CD4-positive, alpha-beta memory T cell (primary cell): ENCODE data around the gene PPP2R2B. TPM values are rescaled to one million over a fixed set of nuclear protein-coding genes. Genes with fewer than 3 reads are reported as not detected.

Source experiments
- CTCF ChIA-PET: fragments of 350-600 bp; sonication (Branson Sonifier 250); formaldehyde crosslinking; loops from one replicate; lab custom pipeline; 2021; ENCODE audit warnings: inconsistent platforms; ENCODE audit not compliant: partially characterized antibody; lab: Charles Lee
- POLR2A ChIA-PET: fragments of 350-600 bp; sonication (Branson Sonifier 250); formaldehyde crosslinking; loops from one replicate; lab custom pipeline; 2021; ENCODE audit not compliant: partially characterized antibody; lab: Charles Lee
- DNase-seq, 5 donors: peaks; one replicate each; pipeline versions ENCODE4 v3.0.0 to v3.0.0-alpha.2; 2020 to 2022; ENCODE audit warnings: mixed read lengths in 1 of 5
- H3K27ac ChIP-seq: one replicate; pipeline ENCODE4 v1.7.0; 2013; ENCODE audit warnings: low read depth, low read length
- H3K27me3 ChIP-seq: 2 replicates; pipeline ENCODE4 v1.7.0; 2013; ENCODE audit warnings: mild to moderate bottlenecking, low read length, moderate library complexity; ENCODE audit not compliant: insufficient read depth
- H3K36me3 ChIP-seq: 2 replicates; pipeline ENCODE4 v1.7.0; 2013; ENCODE audit warnings: mild to moderate bottlenecking, low read length, moderate library complexity; ENCODE audit not compliant: insufficient read depth
- H3K4me1 ChIP-seq: 2 replicates; pipeline ENCODE4 v1.7.0; 2013; ENCODE audit warnings: mild to moderate bottlenecking, low read length, moderate library complexity; ENCODE audit not compliant: insufficient read depth
- H3K4me3 ChIP-seq, 2 donors: one replicate each; pipeline ENCODE4 v1.7.0; 2013; ENCODE audit warnings: low read length in 2 of 2, mild to moderate bottlenecking in 1 of 2
- H3K9me3 ChIP-seq, 2 donors: one replicate each; pipeline ENCODE4 v1.7.0; 2013; ENCODE audit warnings: low read length in 2 of 2, control low read depth in 1 of 2; ENCODE audit not compliant: control insufficient read depth in 1 of 2
- H3K27ac Mint-ChIP-seq, 7 donors: one replicate each; pipeline ENCODE4 v1.8.0; 2020 to 2021; ENCODE audit warnings: mixed read lengths in 7 of 7, mild to moderate bottlenecking in 6 of 7, inconsistent platforms in 3 of 7, moderate library complexity in 3 of 7
- H3K27me3 Mint-ChIP-seq, 2 donors: one replicate each; pipeline ENCODE4 v1.8.0; 2020 to 2021; ENCODE audit warnings: mixed read lengths in 2 of 2
- H3K36me3 Mint-ChIP-seq, 2 donors: one replicate each; pipeline ENCODE4 v1.8.0; 2020 to 2021; ENCODE audit warnings: mixed read lengths in 2 of 2, inconsistent platforms in 1 of 2, mild to moderate bottlenecking in 1 of 2
- H3K4me1 Mint-ChIP-seq, 4 donors: one replicate each; pipeline ENCODE4 v1.8.0; 2020 to 2021; ENCODE audit warnings: mixed read lengths in 4 of 4, mild to moderate bottlenecking in 1 of 4
- H3K4me3 Mint-ChIP-seq, 8 donors: one replicate each; pipeline ENCODE4 v1.8.0; 2020 to 2021; ENCODE audit warnings: mixed read lengths in 8 of 8, mild to moderate bottlenecking in 7 of 8, moderate library complexity in 6 of 8, inconsistent platforms in 3 of 8
- H3K9me3 Mint-ChIP-seq, 8 donors: one replicate each; pipeline ENCODE4 v1.8.0; 2020 to 2021; ENCODE audit warnings: mixed read lengths in 8 of 8, mild to moderate bottlenecking in 5 of 8, inconsistent platforms in 3 of 8, moderate library complexity in 1 of 8
- intact Hi-C: fragments of 100-400 bp; cut with micrococcal nuclease; formaldehyde crosslinking; loops from one replicate; pipeline ENCODE4 v1.15.1; 2023
- polyA plus RNA-seq, 2 donors: library from polyadenylated mRNA; unstranded; fragments of 300-500 nt; fragmentation: Illumina TruSeq; gene quantifications; one replicate each; pipeline ENCODE4 v1.2.3, GENCODE V29; 2021
- total RNA-seq, 2 experiments: library from RNA; stranded (reverse); gene quantifications; one replicate each; pipeline ENCODE4 v1.2.3, GENCODE V29; 2021

The PPP2R2B gene
- total and polyA plus RNA-seq, 4 experiments from 2014 or later: 3.1 to 13.0 (median 6.7) TPM

- intact Hi-C loops: no loop called here
- Mint-ChIP-seq H3K4me1 (peaks cover 33 to 37% (median 34%) of the 10 kb centered on the region in 4 donors), H3K27me3 (no peaks in the 10 kb centered on the region), H3K9me3 (peaks cover 0 to 9% (median 0%) of the 10 kb centered on the region in 8 donors), H3K4me3 (no peak overlapping the region), H3K27ac (peak overlapping the region in 1 of 7 donors; percentile 15), H3K36me3 (peaks cover 0 to 3% of the 10 kb centered on the region in 2 donors)
- Histone ChIP-seq H3K4me1 (peaks cover 32% of the 10 kb centered on the region), H3K36me3 (no peaks in the 10 kb centered on the region), H3K27me3 (no peaks in the 10 kb centered on the region), H3K9me3 (no peaks in the 10 kb centered on the region), H3K27ac (no peak overlapping the region), H3K4me3 (no peak overlapping the region)
- POLR2A ChIA-PET: no interaction called here
- no peak for DNase-seq
- CTCF ChIA-PET: interaction anchor here (1.7 kb wide), 1 partner anchor 208 kb away, joined by 5 read pairs; no protein-coding TSS in a partner anchor
Measured at GRCh38 chr5:146758076-146758475, 120.5 kb downstream of the PPP2R2B start.

DNA sequence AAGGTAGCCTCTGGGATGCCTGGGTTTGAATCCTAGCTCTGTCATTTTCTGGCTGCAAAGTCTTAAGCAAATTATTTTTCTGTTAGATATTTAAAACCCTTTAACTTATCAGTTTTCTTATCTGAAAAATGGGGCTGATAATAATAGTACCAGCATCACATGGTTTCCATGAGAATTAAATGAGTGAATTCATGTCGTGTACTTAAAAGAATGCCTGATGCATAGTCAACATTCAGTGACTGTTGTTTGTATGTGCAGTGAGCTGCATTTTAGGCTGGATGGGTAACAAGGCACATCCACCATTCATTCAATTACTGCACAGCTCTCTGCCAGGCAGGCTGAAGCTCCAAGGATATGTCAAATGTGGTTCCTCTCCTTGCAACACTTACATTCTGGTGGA lies 122.0 kb downstream of the PPP2R2B start:
- Mint-ChIP-seq H3K36me3 (peaks cover 0 to 5% of the 10 kb centered on the region in 2 donors), H3K27me3 (no peaks in the 10 kb centered on the region), H3K27ac (peak overlapping the region in 1 of 7 donors; percentile 68), H3K4me3 (no peak overlapping the region), H3K9me3 (peaks cover 0 to 9% (median 2%) of the 10 kb centered on the region in 8 donors), H3K4me1 (peaks cover 45 to 52% (median 49%) of the 10 kb centered on the region in 4 donors)
- Histone ChIP-seq H3K9me3 (no peaks in the 10 kb centered on the region), H3K36me3 (no peaks in the 10 kb centered on the region), H3K4me1 (peaks cover 47% of the 10 kb centered on the region), H3K27me3 (no peaks in the 10 kb centered on the region), H3K27ac (no peak overlapping the region), H3K4me3 (no peak overlapping the region)
- CTCF ChIA-PET: no interaction called here
- no peak for DNase-seq
- POLR2A ChIA-PET: no interaction called here
- intact Hi-C loops: no loop called here

DNA sequence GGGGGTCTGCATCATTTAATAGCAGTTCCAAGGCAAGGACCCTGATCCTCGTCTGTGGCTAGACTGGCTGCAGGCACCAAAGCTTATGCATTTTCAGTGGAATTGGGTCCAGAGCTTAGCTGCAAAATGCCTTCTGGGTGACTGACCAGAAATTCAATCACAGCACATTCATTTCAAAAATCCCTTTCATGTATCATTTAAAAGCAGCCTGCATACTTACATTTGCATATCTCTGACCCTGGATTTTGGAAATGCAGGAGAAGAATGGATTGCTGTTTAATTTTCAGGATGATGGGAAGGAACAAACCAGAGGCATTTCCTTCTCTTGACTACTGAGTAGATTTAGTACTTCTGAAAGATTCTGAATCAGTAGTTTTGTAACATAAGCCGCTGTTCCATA lies 122.8 kb downstream of the PPP2R2B start:
- H3K27me3 ChIP-seq: no peaks in the 10 kb centered on the region
- H3K4me3 Mint-ChIP-seq: no peak overlapping the region
- peaks cover 52 to 57% (median 55%) of the 10 kb centered on the region in 4 donors for H3K4me1 Mint-ChIP-seq
- H3K36me3 ChIP-seq: no peaks in the 10 kb centered on the region
- POLR2A ChIA-PET: no interaction called here
- no peak for DNase-seq
- CTCF ChIA-PET: no interaction called here
- H3K27ac Mint-ChIP-seq: peak overlapping the region in 1 of 7 donors; percentile 3
- H3K9me3 Mint-ChIP-seq: peaks cover 0 to 14% (median 4%) of the 10 kb centered on the region in 8 donors
- H3K36me3 Mint-ChIP-seq: peaks cover 0 to 9% of the 10 kb centered on the region in 2 donors
- intact Hi-C loops: no loop called here
- no peak overlapping the region for H3K4me3 ChIP-seq
- H3K4me1 ChIP-seq: peaks cover 54% of the 10 kb centered on the region
- H3K9me3 ChIP-seq: no peaks in the 10 kb centered on the region
- no peaks in the 10 kb centered on the region for H3K27me3 Mint-ChIP-seq
- H3K27ac ChIP-seq: no peak overlapping the region

DNA sequence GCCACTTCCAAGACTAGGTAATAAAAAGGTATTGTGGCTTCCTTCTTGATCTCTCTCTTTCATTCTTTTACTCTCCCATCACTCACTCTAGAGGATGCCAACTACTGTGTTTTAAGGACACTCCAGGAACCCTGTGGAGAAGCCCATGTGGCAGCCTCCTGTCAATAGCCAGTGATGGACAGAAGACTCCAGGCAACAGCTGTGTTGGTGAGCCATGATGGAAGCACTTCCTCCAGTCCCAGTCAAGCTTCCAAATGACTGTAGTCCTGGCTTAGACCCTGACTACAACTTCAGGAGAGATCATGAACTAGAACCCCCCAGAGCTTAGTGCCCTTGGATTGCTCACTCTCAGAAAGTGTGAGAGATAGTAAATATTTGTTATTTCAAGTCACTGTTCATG lies 123.9 kb downstream of the PPP2R2B start:
- Histone ChIP-seq H3K4me1 (peaks cover 61% of the 10 kb centered on the region), H3K4me3 (no peak overlapping the region), H3K36me3 (no peaks in the 10 kb centered on the region), H3K9me3 (no peaks in the 10 kb centered on the region), H3K27ac (no peak overlapping the region), H3K27me3 (no peaks in the 10 kb centered on the region)
- CTCF ChIA-PET: interaction anchor here (2.1 kb wide), 1 partner anchor 16 kb away, joined by 4 read pairs; no protein-coding TSS in a partner anchor
- intact Hi-C loops: no loop called here
- H3K36me3 Mint-ChIP-seq: peaks cover 0 to 6% of the 10 kb centered on the region in 2 donors
- POLR2A ChIA-PET: interaction anchor here (0.7 to 1.7 kb wide), 2 partner anchors 12 to 39 kb away, joined by 3 to 4 read pairs; no protein-coding TSS in a partner anchor
- peak overlapping the region; percentile 6 to 97 (median 93) for H3K27ac Mint-ChIP-seq
- no peaks in the 10 kb centered on the region for H3K27me3 Mint-ChIP-seq
- H3K9me3 Mint-ChIP-seq: peaks cover 0 to 9% (median 3%) of the 10 kb centered on the region in 8 donors
- peaks cover 47 to 62% (median 53%) of the 10 kb centered on the region in 4 donors for H3K4me1 Mint-ChIP-seq
- no peak for DNase-seq
- H3K4me3 Mint-ChIP-seq: peak overlapping the region in 3 of 8 donors; percentile 2 to 60 (median 37)

- DNase-seq: peak in 3 of 5 donors; percentile 14 to 20 (median 19)
- H3K9me3 ChIP-seq: no peaks in the 10 kb centered on the region
- peak overlapping the region; percentile 81 to 97 (median 93) for H3K27ac Mint-ChIP-seq
- H3K27me3 Mint-ChIP-seq: no peaks in the 10 kb centered on the region
- H3K9me3 Mint-ChIP-seq: peaks cover 0 to 9% (median 3%) of the 10 kb centered on the region in 8 donors
- CTCF ChIA-PET: interaction anchor here (2.1 kb wide), 1 partner anchor 17 kb away, joined by 4 read pairs; no protein-coding TSS in a partner anchor
- peak overlapping the region; percentile 50 for H3K27ac ChIP-seq
- POLR2A ChIA-PET: interaction anchor here (0.6 to 1.8 kb wide), 4 partner anchors 12 to 125 kb away, joined by 3 to 8 read pairs (median 5); partner anchors contain the start of gene PPP2R2B
- H3K36me3 ChIP-seq: no peaks in the 10 kb centered on the region
- H3K27me3 ChIP-seq: no peaks in the 10 kb centered on the region
- intact Hi-C loops: no loop called here
- peaks cover 0 to 6% of the 10 kb centered on the region in 2 donors for H3K36me3 Mint-ChIP-seq
- peaks cover 43 to 53% (median 48%) of the 10 kb centered on the region in 4 donors for H3K4me1 Mint-ChIP-seq
- H3K4me1 ChIP-seq: peaks cover 54% of the 10 kb centered on the region
- H3K4me3 ChIP-seq: no peak overlapping the region
- peak overlapping the region in 6 of 8 donors; percentile 7 to 71 (median 47) for H3K4me3 Mint-ChIP-seq
Measured at GRCh38 chr5:146753641-146754040, 124.9 kb downstream of the PPP2R2B start.

DNA sequence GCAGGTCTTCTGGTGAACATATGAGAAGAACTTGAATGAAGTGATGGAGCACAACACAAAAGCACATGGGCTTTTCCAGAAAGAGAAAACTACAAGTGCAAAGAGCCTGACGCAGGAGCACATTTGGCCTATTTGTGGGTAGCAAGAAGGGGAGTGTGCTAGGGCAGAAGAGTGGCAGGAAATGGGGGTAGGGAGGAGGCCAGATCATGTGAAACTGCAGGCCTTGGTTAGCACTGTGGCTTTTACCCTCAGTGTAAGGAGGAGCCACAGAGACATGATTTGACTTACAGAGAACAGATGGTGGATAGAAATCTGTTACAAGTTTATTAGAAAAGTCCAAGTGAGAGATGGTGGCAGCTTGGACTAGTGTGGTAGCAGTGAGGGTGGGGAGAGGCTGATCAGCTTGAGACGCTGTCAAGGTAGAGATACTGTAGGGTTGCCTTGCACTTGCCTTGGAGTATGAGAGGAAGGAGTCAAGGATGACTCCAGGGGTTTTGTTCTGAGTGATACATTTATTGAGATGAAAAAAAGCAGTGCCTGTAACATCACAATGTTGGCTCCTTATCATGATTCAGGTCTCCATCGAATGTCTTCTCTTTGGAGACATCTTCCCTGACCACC lies 126.7 kb downstream of the PPP2R2B start:
- Mint-ChIP-seq H3K27me3 (no peaks in the 10 kb centered on the region), H3K4me1 (peaks cover 39 to 50% (median 46%) of the 10 kb centered on the region in 4 donors), H3K36me3 (peaks cover 0 to 6% of the 10 kb centered on the region in 2 donors), H3K4me3 (peak overlapping the region; percentile 67 to 80 (median 74)), H3K9me3 (peaks cover 0 to 15% (median 4%) of the 10 kb centered on the region in 8 donors), H3K27ac (peak overlapping the region; percentile 81 to 97 (median 93))
- H3K9me3 ChIP-seq: no peaks in the 10 kb centered on the region
- no peaks in the 10 kb centered on the region for H3K27me3 ChIP-seq
- DNase-seq: peak; percentile 65 to 84 (median 78)
- intact Hi-C loops: loop anchor here (1.0 kb wide), 1 partner anchor 126 kb away; the partner anchor contains the start of gene PPP2R2B
- H3K36me3 ChIP-seq: no peaks in the 10 kb centered on the region
- no peak overlapping the region for H3K4me3 ChIP-seq
- ChIA-PET CTCF (interaction anchor here (1.6 kb wide), 1 partner anchor 214 kb away, joined by 3 read pairs; no protein-coding TSS in a partner anchor), POLR2A (interaction anchor here (0.8 kb wide), 1 partner anchor 62 kb away, joined by 3 read pairs; no protein-coding TSS in a partner anchor)
- H3K27ac ChIP-seq: peak overlapping the region; percentile 50
- peaks cover 54% of the 10 kb centered on the region for H3K4me1 ChIP-seq

GRCh38 chr5:146751054-146751453 lies 127.5 kb downstream of the PPP2R2B start:
- H3K4me3 Mint-ChIP-seq: peak overlapping the region in 4 of 8 donors; percentile 35 to 78 (median 71)
- peak overlapping the region; percentile 50 for H3K27ac ChIP-seq

More at GRCh38 chr5:146751054-146751453, 127.5 kb downstream of the PPP2R2B start:
- H3K4me1 Mint-ChIP-seq: peaks cover 36 to 47% (median 42%) of the 10 kb centered on the region in 4 donors
- H3K27me3 Mint-ChIP-seq: no peaks in the 10 kb centered on the region
- H3K9me3 Mint-ChIP-seq: peaks cover 0 to 15% (median 4%) of the 10 kb centered on the region in 8 donors
- ChIA-PET POLR2A (no interaction called here), CTCF (interaction anchor here (0.8 kb wide), 1 partner anchor 10 kb away, joined by 3 read pairs; no protein-coding TSS in a partner anchor)
- Histone ChIP-seq H3K27me3 (no peaks in the 10 kb centered on the region), H3K4me1 (peaks cover 54% of the 10 kb centered on the region), H3K9me3 (no peaks in the 10 kb centered on the region), H3K36me3 (no peaks in the 10 kb centered on the region), H3K4me3 (no peak overlapping the region)
- H3K36me3 Mint-ChIP-seq: peaks cover 0 to 6% of the 10 kb centered on the region in 2 donors
- no peak for DNase-seq
- peak overlapping the region; percentile 75 to 97 (median 93) for H3K27ac Mint-ChIP-seq
- intact Hi-C loops: loop anchor here (1.0 kb wide), 1 partner anchor 127 kb away; the partner anchor contains the start of gene PPP2R2B
